ENCODE data around the gene VSTM2L.

DNA sequence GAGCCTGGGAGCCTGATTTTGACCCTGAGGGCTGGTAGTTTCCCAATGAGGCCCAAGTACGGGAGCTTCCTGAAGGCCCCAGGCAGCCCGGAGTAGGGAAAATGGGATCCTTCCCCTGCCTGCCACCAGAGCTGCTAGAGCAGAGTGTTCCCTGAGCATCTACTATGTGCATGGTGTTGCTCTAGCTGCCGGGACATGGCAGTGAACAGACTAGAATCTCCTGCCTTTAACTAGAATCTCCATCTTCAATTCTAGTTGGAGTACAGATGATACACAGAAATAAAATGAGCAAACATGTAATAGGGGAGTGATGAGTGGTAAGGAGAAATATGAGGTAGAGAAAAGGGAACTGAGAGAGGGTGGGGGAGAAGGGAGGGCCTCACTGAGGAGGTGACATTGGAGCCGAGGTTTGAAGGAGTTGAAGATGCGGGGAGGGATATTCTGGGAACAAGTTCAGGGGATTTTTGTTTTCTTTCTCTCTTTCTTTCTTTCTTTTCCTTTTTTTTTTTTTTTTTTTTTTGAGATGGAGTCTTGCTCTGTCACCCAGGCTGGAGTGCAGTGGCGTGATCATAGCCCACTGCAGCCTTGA, 18.5 kb downstream of the VSTM2L start:
- TF ChIP-seq POLR2AphosphoS5 (IDR thresholded peaks at IDR 0.05; ENCODE audit: low read depth, low read length) (no peak), SIN3A (IDR thresholded peaks at IDR 0.05; ENCODE audit: borderline replicate concordance, insufficient read depth, low read length) (no peak)
- TF ChIP-seq, protein P1, sequence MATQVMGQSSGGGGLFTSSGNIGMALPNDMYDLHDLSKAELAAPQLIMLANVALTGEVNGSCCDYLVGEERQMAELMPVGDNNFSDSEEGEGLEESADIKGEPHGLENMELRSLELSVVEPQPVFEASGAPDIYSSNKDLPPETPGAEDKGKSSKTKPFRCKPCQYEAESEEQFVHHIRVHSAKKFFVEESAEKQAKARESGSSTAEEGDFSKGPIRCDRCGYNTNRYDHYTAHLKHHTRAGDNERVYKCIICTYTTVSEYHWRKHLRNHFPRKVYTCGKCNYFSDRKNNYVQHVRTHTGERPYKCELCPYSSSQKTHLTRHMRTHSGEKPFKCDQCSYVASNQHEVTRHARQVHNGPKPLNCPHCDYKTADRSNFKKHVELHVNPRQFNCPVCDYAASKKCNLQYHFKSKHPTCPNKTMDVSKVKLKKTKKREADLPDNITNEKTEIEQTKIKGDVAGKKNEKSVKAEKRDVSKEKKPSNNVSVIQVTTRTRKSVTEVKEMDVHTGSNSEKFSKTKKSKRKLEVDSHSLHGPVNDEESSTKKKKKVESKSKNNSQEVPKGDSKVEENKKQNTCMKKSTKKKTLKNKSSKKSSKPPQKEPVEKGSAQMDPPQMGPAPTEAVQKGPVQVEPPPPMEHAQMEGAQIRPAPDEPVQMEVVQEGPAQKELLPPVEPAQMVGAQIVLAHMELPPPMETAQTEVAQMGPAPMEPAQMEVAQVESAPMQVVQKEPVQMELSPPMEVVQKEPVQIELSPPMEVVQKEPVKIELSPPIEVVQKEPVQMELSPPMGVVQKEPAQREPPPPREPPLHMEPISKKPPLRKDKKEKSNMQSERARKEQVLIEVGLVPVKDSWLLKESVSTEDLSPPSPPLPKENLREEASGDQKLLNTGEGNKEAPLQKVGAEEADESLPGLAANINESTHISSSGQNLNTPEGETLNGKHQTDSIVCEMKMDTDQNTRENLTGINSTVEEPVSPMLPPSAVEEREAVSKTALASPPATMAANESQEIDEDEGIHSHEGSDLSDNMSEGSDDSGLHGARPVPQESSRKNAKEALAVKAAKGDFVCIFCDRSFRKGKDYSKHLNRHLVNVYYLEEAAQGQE (IDR thresholded peaks at IDR 0.05; ENCODE audit: insufficient read depth in 1 of 2, low read depth in 2 of 2, low read length in 2 of 2): no peak
